K562 (cell line): ENCODE results near the gene SPATA3.

Experiments
- EZH2 ChIP-seq: IDR thresholded peaks from 2 replicates; pipeline ENCODE4 v1.6.1; 2012; ENCODE audit warnings: low read depth, mild to moderate bottlenecking, inconsistent platforms, low read length, borderline replicate concordance
- ILF3 ChIP-seq: fragments of 450-650 bp; IDR thresholded peaks from 2 replicates; pipeline ENCODE4 v1.6.1; 2018; ENCODE audit warnings: antibody characterized with exemption, mild to moderate bottlenecking, moderate library complexity, borderline replicate concordance
- JUND ChIP-seq, 2 experiments: IDR thresholded peaks; 2 replicates in 1 of 2; 3 replicates in 1 of 2; pipeline ENCODE4 v1.6.1; 2011; ENCODE audit warnings: borderline replicate concordance in 2 of 2, low read depth in 2 of 2, low read length in 2 of 2, improper control_type of control experiment in 1 of 2, missing biosample characterization in 1 of 2, missing genetic modification characterization in 1 of 2, missing genetic modification reagents in 1 of 2
- MAFK ChIP-seq: IDR thresholded peaks from 2 replicates; pipeline ENCODE4 v1.6.1; 2011; ENCODE audit warnings: low read length, improper control_type of control experiment
- MYC ChIP-seq, 2 experiments: fragments of 250-450 bp in 1 of 2; sonication (Bioruptor Pico) in 1 of 2; IDR thresholded peaks; 2 replicates each; pipeline versions ENCODE4 v1.5.1 to v1.6.1; 2012 to 2021; ENCODE audit warnings: low read depth in 2 of 2, borderline replicate concordance in 1 of 2, improper control_type of control experiment in 1 of 2, low read length in 1 of 2, mild to moderate bottlenecking in 1 of 2, moderate library complexity in 1 of 2
- NRF1 ChIP-seq, 2 experiments: fragments of 450-650 bp; IDR thresholded peaks in 1 of 2; conservative IDR thresholded peaks in 1 of 2; 2 replicates each; pipeline ENCODE4 v1.6.1; 2014; ENCODE audit warnings: mild to moderate bottlenecking in 2 of 2
- POLR2A ChIP-seq: fragments of 450-650 bp; conservative IDR thresholded peaks from 2 replicates; pipeline ENCODE4 v1.6.1; 2016
- RAD21 ChIP-seq, 2 experiments: fragments of 250-450 bp in 1 of 2; fragments of 450-650 bp in 1 of 2; sonication (Bioruptor Pico) in 1 of 2; formaldehyde crosslinking in 1 of 2; IDR thresholded peaks in 1 of 2; conservative IDR thresholded peaks in 1 of 2; 2 replicates each; pipeline versions ENCODE4 v1.4.0 to v1.8.0; 2020 to 2022; ENCODE audit warnings: mild to moderate bottlenecking in 2 of 2, moderate library complexity in 1 of 2
- SETDB1 ChIP-seq: IDR thresholded peaks from one replicate; pipeline ENCODE4 v1.6.1; 2012; ENCODE audit warnings: low read length, control low read depth, inconsistent platforms
- SMARCA4 ChIP-seq: fragments of 450-650 bp; IDR thresholded peaks from 2 replicates; pipeline ENCODE4 v1.6.1; 2016
- TARDBP ChIP-seq: fragments of 450-650 bp; IDR thresholded peaks from 2 replicates; pipeline ENCODE4 v1.6.1; 2016
- TF ChIP-seq, protein P1 (sequence below), 2 experiments: fragments of 450-650 bp in 1 of 2; sonication (generic) in 1 of 2; formaldehyde crosslinking in 1 of 2; IDR thresholded peaks in 1 of 2; conservative IDR thresholded peaks in 1 of 2; 2 replicates each; pipeline versions ENCODE4 v1.6.1 to v1.8.1; 2016 to 2023; ENCODE audit warnings: mild to moderate bottlenecking in 2 of 2, moderate library complexity in 2 of 2, inconsistent platforms in 1 of 2, missing genetic modification reagents in 1 of 2
- TF ChIP-seq, protein P2 (sequence below): IDR thresholded peaks from 2 replicates; pipeline ENCODE4 v1.6.1; 2011; ENCODE audit not compliant: insufficient read length; ENCODE audit errors: extremely low read depth

GRCh38 chr2:230983566-230983965 lies 12.4 kb upstream of the SPATA3 start:
- TF ChIP-seq SMARCA4 (no peak), POLR2A (no peak), NRF1 (conservative IDR thresholded peaks at IDR 0.05 in 1 of 2, IDR thresholded peaks at IDR 0.05 in 1 of 2) (no peak), RAD21 (CRISPR knock-in tag; conservative IDR thresholded peaks at IDR 0.05 in 1 of 2, IDR thresholded peaks at IDR 0.05 in 1 of 2) (no peak; a peak in 1 of 4 replicates), ILF3 (no peak), MAFK (no peak), TARDBP (no peak), SETDB1 (no peak), EZH2 (no peak), JUND (IDR thresholded peaks at IDR 0.05; ENCODE audit: borderline replicate concordance, low read depth, low read length) (no peak), JUND (tag; IDR thresholded peaks at IDR 0.05; ENCODE audit: borderline replicate concordance, low read depth, low read length) (no peak), MYC (IDR thresholded peaks at IDR 0.05; ENCODE audit: low read depth, low read length) (no peak), MYC (CRISPR knock-in tag; IDR thresholded peaks at IDR 0.05; ENCODE audit: borderline replicate concordance, low read depth) (no peak)
- TF ChIP-seq, protein P1, sequence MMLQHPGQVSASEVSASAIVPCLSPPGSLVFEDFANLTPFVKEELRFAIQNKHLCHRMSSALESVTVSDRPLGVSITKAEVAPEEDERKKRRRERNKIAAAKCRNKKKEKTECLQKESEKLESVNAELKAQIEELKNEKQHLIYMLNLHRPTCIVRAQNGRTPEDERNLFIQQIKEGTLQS (IDR thresholded peaks at IDR 0.05), result no peak
- TF ChIP-seq, protein P1 (CRISPR knock-in tag; conservative IDR thresholded peaks at IDR 0.05), result no peak
- TF ChIP-seq, protein P2, sequence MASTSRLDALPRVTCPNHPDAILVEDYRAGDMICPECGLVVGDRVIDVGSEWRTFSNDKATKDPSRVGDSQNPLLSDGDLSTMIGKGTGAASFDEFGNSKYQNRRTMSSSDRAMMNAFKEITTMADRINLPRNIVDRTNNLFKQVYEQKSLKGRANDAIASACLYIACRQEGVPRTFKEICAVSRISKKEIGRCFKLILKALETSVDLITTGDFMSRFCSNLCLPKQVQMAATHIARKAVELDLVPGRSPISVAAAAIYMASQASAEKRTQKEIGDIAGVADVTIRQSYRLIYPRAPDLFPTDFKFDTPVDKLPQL, result no peak
